SIG-M5 (cell line): ENCODE data around the gene UTY.

Experiments used
- DNase-seq: peaks from one replicate; lab custom pipeline; 2025; lab: John Stamatoyannopoulos, UW

Gene UTY

GRCh38 chrY:13415556-13415955, 64.3 kb downstream of the UTY start:
- DNase-seq, result no peak

GRCh38 chrY:13398876-13399275, 81.0 kb downstream of the UTY start:
- DNase-seq, result no peak

GRCh38 chrY:13381110-13381683, 98.6 kb downstream of the UTY start:
- DNase-seq, result no peak

GRCh38 chrY:13370868-13371800, 108.7 kb downstream of the UTY start:
- no peak for DNase-seq

GRCh38 chrY:13370245-13370644, 109.6 kb downstream of the UTY start:
- no peak for DNase-seq

- no peak for DNase-seq
These were observed 111.4 kb downstream of the UTY start for GRCh38 chrY:13368513-13368845.

- no peak for DNase-seq
These were observed 116.2 kb downstream of the UTY start for GRCh38 chrY:13363641-13364040.

GRCh38 chrY:13362662-13363061, 117.2 kb downstream of the UTY start:
- no peak for DNase-seq

- no peak for DNase-seq
These were observed 117.9 kb downstream of the UTY start for GRCh38 chrY:13361656-13362636.

GRCh38 chrY:13351443-13351842, 128.4 kb downstream of the UTY start:
- DNase-seq, result no peak

GRCh38 chrY:13347106-13347505, 132.7 kb downstream of the UTY start:
- DNase-seq, result no peak

GRCh38 chrY:13345549-13345948, 134.3 kb downstream of the UTY start:
- DNase-seq, result no peak

- no peak for DNase-seq
These were observed 136.4 kb downstream of the UTY start for GRCh38 chrY:13343307-13343946.

GRCh38 chrY:13339939-13340338, 139.9 kb downstream of the UTY start:
- no peak for DNase-seq

GRCh38 chrY:13339381-13339780, 140.5 kb downstream of the UTY start:
- no peak for DNase-seq

GRCh38 chrY:13338711-13339110, 141.1 kb downstream of the UTY start:
- no peak for DNase-seq

- no peak for DNase-seq
These were observed 141.9 kb downstream of the UTY start for GRCh38 chrY:13337934-13338333.

- no peak for DNase-seq
These were observed 146.0 kb downstream of the UTY start for GRCh38 chrY:13333791-13334190.

- DNase-seq, result no peak
These were observed 149.2 kb downstream of the UTY start for GRCh38 chrY:13330651-13331050.

GRCh38 chrY:13312966-13313365, 166.9 kb downstream of the UTY start:
- DNase-seq, result no peak

GRCh38 chrY:13307959-13308358, 171.9 kb downstream of the UTY start:
- DNase-seq, result no peak

- DNase-seq, result no peak
These were observed 179.0 kb downstream of the UTY start for GRCh38 chrY:13300795-13301194.
